HepG2 (cell line): ENCODE results near the gene PEMT. TPM values are rescaled to one million over a fixed set of nuclear protein-coding genes. Genes with fewer than 3 reads are reported as not detected.
A peak's percentile ranks its signal among the peaks of the same experiment; 100 is the strongest.

ENCODE experiments used
- AHDC1 ChIP-seq: sonication (generic); formaldehyde crosslinking; IDR thresholded peaks from 2 replicates; pipeline ENCODE4 v1.5.1; 2020; ENCODE audit warnings: mild to moderate bottlenecking, missing genetic modification reagents, borderline replicate concordance
- FOSL2 ChIP-seq: sonication (generic); formaldehyde crosslinking; IDR thresholded peaks from 2 replicates; pipeline ENCODE4 v1.4.0; 2020; ENCODE audit warnings: missing genetic modification reagents
- FOXK2 ChIP-seq: fragments of 450-650 bp; IDR thresholded peaks from 2 replicates; pipeline ENCODE4 v1.6.1; 2016
- HMG20B ChIP-seq: conservative IDR thresholded peaks from 2 replicates; pipeline ENCODE4 v1.6.1; 2016; ENCODE audit warnings: missing genetic modification reagents, missing compliant biosample characterization
- NBN ChIP-seq: fragments of 450-650 bp; conservative IDR thresholded peaks from 2 replicates; pipeline ENCODE4 v1.6.1; 2017
- NFE2 ChIP-seq: sonication (generic); formaldehyde crosslinking; IDR thresholded peaks from 2 replicates; pipeline ENCODE4 v1.4.0; 2020; ENCODE audit warnings: missing genetic modification reagents
- RBAK ChIP-seq: sonication (generic); formaldehyde crosslinking; IDR thresholded peaks from 2 replicates; pipeline ENCODE4 v1.5.1; 2020; ENCODE audit warnings: mild to moderate bottlenecking, missing genetic modification reagents
- RFXANK ChIP-seq: IDR thresholded peaks from 2 replicates; pipeline ENCODE4 v1.6.1; 2016
- SIN3A ChIP-seq: IDR thresholded peaks from 2 replicates; pipeline ENCODE4 v1.6.1; 2011; ENCODE audit warnings: low read depth, mild to moderate bottlenecking, control low read depth, low read length, borderline replicate concordance
- SNRNP70 ChIP-seq: fragments of 200-400 bp; formaldehyde crosslinking; IDR thresholded peaks from 2 replicates; pipeline ENCODE4 v1.6.1; 2017; ENCODE audit warnings: mild to moderate bottlenecking, low read depth, low read length, moderate library complexity
- STAT5B ChIP-seq: sonication (generic); formaldehyde crosslinking; IDR thresholded peaks from 2 replicates; pipeline ENCODE4 v1.4.0; 2020; ENCODE audit warnings: missing genetic modification reagents
- TEAD2 ChIP-seq: sonication (generic); formaldehyde crosslinking; IDR thresholded peaks from 2 replicates; pipeline ENCODE4 v1.9.0; 2021; ENCODE audit warnings: missing genetic modification reagents
- TEAD3 ChIP-seq: optimal IDR thresholded peaks from 2 replicates; pipeline ENCODE3; 2016; ENCODE audit warnings: borderline replicate concordance
- ZBTB39 ChIP-seq: sonication (generic); formaldehyde crosslinking; IDR thresholded peaks from 2 replicates; pipeline ENCODE4 v1.5.0; 2020; ENCODE audit warnings: missing genetic modification reagents
- ZBTB4 ChIP-seq: sonication (generic); formaldehyde crosslinking; IDR thresholded peaks from 2 replicates; pipeline ENCODE4 v1.4.0; 2020; ENCODE audit warnings: missing genetic modification reagents, mild to moderate bottlenecking, borderline replicate concordance
- ZNF124 ChIP-seq: sonication (generic); formaldehyde crosslinking; IDR thresholded peaks from 2 replicates; pipeline ENCODE4 v1.4.0; 2020; ENCODE audit warnings: missing genetic modification reagents
- ZNF282 ChIP-seq: fragments of 450-650 bp; IDR thresholded peaks from 2 replicates; pipeline ENCODE4 v1.6.1; 2018; ENCODE audit not compliant: partially characterized antibody
- ZNF546 ChIP-seq: sonication (generic); formaldehyde crosslinking; conservative IDR thresholded peaks from 2 replicates; pipeline ENCODE4 v1.8.1; 2023; ENCODE audit warnings: mild to moderate bottlenecking, missing genetic modification reagents
- ZNF567 ChIP-seq: sonication (generic); formaldehyde crosslinking; IDR thresholded peaks from 2 replicates; pipeline ENCODE4 v1.8.1; 2023; ENCODE audit warnings: mild to moderate bottlenecking, missing genetic modification reagents, borderline replicate concordance
- ZNF776 ChIP-seq: sonication (generic); formaldehyde crosslinking; IDR thresholded peaks from 2 replicates; pipeline ENCODE4 v1.4.0; 2020; ENCODE audit warnings: mild to moderate bottlenecking, missing genetic modification reagents
- polyA plus RNA-seq, 8 experiments: library from polyadenylated mRNA; depleted of rRNA in 3 of 8; stranded (reverse) in 7 of 8; unstranded in 1 of 8; fragments of >200 nt; fragmentation: Illumina TruSeq in 4 of 8; extraction: Trizol in 4 of 8; gene quantifications; 2 replicates each; pipeline versions ENCODE4 v1.2.1 to v1.2.3, GENCODE V29; 2011 to 2016; ENCODE audit warnings: low read depth in 4 of 8, missing spikeins in 1 of 8, mixed read lengths in 1 of 8; ENCODE audit not compliant: insufficient read depth in 1 of 8
- total RNA-seq, 5 experiments: library from RNA; depleted of rRNA; stranded (reverse); fragments of >200 nt; fragmentation: Illumina TruSeq; extraction: Trizol; gene quantifications; 2 replicates each; pipeline ENCODE4 v1.2.3, GENCODE V29; 2016; ENCODE audit warnings: low read depth in 1 of 5

Gene PEMT
- total and polyA plus RNA-seq, 2 of the 13 experiments (the other 11 are each of a cell fraction or from before 2014, with no cell fraction given) = 31.7 to 43.6 TPM

- TF ChIP-seq AHDC1 (CRISPR knock-in tag) = no peak; the same call in 1 of the 2 replicates
- no peak for TF ChIP-seq SIN3A
- TF ChIP-seq FOXK2 = no peak
- TF ChIP-seq FOSL2 (CRISPR knock-in tag) = peak; percentile 95
- 0 out of 2 replicates have a peak, but pooled peaks have one; percentile 62 for TF ChIP-seq ZNF567 (CRISPR knock-in tag)
- peak; percentile 65; the same call in 1 of the 2 replicates for TF ChIP-seq ZNF124 (CRISPR knock-in tag)
- TF ChIP-seq RBAK = no peak
- no peak for TF ChIP-seq SNRNP70
- TF ChIP-seq ZNF282 = no peak
- peak; percentile 74 for TF ChIP-seq TEAD3 (CRISPR knock-in tag)
- TF ChIP-seq NBN = no peak
- no peak for TF ChIP-seq TEAD2 (CRISPR knock-in tag)
- TF ChIP-seq ZBTB39 (CRISPR knock-in tag) = no peak
- TF ChIP-seq ZNF546 (CRISPR knock-in tag) = no peak
- TF ChIP-seq NFE2 (CRISPR knock-in tag) = no peak
- TF ChIP-seq STAT5B = no peak
- no peak for TF ChIP-seq RFXANK (CRISPR knock-in tag)
- TF ChIP-seq HMG20B = no peak
- TF ChIP-seq ZBTB4 (CRISPR knock-in tag) = peak; percentile 89; the same call in 1 of the 2 replicates
- peak; percentile 31; the same call in 1 of the 2 replicates for TF ChIP-seq ZNF776 (CRISPR knock-in tag)
Measured at GRCh38 chr17:17572010-17572785, 19.3 kb downstream of the PEMT start (continued).
